GM10847 (cell line): ENCODE results near the gene FBLN7.

ENCODE experiments used
- POLR2A ChIP-seq: IDR thresholded peaks from 2 replicates; pipeline ENCODE4 v1.6.1; 2011; ENCODE audit not compliant: insufficient read length; ENCODE audit errors: extremely low read depth

The FBLN7 gene

DNA sequence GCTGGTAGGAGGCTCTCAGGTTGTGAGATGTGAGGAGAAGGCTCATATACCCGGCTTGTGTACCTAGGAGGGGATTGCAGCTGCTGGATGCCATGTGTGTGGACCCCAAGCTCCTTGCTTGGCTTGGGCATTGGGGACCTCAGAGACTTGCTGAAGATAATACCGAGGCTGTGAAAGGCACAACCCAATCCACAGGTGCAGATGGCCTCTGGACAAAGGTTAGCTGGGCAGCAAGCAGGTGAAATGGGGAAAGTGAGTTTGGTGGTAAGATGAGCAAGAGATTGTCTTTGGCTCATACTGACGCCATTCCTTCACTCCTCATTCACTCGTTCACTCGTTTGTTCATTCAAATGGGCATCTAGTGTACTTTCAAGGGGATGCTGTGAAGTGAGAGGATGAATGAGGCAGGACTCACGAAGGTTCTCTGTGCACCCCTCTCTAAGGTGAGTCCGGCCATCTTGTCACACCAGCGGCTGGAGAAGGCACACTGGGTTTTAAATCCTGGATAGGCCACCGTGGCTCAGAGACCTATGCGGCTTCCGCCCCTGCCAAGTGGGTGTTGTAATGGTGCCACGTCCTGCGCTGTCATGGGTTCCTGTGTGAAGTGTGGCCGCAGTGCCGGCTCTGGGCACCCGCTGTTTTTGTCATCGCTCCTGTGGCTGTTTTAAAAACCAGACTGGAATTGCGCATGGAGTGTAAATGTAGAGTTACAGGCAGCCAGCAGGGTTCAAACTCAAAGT is 13.7 kb downstream of the FBLN7 start:
- TF ChIP-seq POLR2A, result no peak

DNA sequence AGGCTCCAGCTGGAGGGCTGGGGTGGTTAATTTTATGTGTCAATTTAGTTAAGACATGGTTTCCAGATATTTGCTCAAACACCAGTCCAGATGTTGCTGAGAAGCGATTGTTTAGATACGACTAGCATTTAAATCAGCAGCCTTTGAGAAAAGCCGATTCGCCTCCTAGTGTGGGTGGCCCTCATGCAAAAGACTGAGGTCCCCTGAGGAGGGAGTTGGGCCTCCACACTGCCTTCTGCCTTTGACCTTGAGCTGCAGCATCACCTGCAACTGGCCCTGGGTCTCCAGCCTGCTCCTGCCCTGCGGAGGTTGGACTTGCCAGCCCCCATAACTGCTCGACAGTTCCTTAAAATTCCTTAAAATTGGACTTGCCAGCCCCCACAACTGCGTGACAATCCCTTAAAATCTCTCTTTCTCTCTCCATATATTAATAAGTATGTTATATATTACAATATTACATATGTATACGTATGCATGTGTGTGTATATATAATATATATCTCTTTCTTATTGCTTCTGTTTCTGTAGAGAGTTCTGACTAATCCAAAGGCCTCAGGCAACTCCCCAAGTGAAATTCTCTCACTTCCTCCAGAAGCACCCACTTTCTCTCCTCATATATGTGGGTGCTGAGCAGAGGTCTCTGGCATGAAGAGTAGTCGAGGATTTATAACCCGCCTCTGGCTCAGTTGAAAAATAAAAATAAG is 14.4 kb downstream of the FBLN7 start:
- TF ChIP-seq POLR2A, result no peak

DNA sequence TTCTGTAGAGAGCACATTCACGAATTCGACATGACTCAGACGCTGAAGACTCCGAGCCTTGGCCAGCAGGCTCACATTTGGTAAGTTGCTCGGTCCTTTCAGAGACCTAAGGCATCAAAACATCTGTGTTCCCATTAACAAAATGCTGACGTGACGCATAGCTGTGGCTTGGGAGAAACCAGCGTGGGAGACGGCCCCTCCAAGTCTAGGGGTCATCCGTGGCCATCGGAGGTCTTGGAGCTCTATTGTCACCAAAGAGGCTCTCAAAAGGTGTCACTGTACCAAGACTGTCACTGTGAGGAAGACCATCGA is 14.9 kb downstream of the FBLN7 start:
- TF ChIP-seq POLR2A, result no peak

DNA sequence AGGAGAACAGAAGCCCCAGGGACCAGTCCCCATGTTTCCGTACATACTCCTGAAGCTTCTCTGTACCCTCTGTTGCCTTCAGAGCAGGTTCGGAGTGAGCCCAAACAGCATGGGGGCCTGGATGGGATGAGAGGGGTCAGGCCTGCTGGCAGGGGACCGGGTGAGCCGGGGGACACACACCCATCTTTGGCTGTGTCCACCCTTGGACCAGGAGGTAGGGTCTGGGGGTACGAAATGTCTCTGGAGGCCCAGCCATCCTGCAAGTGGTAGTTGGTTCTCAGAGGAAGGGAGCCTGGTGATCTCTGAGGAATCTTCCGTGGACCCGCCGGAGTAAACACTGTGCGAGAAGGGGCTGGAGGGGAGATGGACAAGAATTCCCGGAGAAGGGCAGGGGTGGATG is 15.3 kb downstream of the FBLN7 start:
- TF ChIP-seq POLR2A, result no peak

DNA sequence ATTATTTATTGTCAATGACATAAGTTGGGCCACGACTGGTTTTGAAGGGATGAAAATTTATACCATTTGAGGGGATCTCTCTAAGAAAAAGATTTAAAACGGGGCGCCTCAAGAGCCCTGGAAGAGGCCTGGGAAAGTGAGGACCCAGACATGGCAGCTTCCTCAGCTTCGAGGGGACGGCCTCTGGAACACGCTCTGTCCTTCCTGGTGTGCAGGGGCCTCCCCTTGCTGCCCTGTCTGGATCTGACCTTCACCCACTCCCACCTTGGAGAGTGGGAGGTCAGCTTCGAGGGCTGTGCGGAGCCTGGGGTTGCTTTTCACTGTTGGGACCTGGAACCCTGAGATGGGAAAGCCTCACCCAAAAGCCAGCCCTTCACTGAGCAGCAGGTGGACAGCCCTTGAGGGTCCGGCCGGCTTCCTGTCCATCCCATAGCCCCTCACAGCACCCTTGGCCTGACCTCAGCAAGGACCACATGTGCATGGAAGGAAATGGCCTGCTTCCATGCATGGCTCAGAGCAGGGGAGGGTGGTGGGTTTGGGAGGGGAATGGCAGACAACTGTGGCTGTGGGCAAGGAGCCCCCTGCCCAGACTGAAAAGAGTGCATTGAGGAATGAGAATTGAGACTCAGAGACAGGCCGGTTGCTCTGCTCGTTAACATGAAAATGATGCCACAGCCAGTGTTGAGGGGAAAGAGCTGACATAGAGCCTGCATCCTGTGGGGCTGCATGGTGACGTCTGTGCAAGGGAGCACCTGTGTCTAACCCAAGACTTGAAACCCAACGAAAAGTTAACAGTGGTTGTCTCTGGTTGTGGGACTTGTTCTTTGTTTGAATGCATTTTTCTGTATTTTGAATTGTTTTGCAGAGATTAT is 16.3 kb downstream of the FBLN7 start:
- no peak for TF ChIP-seq POLR2A

DNA sequence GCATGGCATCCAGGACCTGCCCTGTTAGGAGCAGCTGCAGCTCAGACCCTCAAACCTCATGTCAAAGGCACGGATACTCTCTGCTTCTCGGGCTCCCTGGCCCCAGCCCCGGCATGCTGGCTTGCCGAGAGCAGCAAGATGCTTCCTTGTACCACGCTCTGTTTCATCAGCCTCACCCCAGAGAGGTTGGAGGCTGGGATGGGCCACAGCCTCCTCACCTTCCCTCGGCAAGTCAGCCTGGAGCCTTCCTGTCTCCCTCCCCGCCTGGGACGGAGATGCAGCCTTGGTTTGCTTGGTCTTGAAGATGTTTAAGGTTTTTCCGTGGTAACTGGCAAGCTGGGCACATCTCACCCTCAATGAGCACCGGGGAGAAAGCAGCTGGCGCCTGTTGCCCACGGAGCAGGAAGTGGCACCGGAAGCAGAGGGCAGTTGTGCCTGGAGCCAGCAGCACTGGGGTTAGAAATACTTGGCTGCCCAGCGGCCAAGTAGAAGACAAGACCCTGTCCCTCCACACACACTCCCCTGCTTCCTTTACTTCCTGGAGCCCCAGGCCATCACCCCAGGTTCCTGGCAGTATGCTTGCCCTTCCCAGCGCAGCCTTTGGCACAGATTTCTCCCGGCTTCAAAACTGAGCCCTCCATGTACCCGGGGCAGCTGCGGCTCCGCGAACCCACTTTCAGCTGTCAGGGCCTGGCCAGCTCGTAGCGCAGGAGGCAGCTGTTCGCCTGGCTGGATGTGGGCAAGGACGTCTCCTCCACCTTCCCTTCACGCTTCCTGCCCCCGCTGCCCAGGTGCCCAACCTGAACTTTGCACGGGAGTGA is 17.4 kb downstream of the FBLN7 start:
- TF ChIP-seq POLR2A, result no peak

DNA sequence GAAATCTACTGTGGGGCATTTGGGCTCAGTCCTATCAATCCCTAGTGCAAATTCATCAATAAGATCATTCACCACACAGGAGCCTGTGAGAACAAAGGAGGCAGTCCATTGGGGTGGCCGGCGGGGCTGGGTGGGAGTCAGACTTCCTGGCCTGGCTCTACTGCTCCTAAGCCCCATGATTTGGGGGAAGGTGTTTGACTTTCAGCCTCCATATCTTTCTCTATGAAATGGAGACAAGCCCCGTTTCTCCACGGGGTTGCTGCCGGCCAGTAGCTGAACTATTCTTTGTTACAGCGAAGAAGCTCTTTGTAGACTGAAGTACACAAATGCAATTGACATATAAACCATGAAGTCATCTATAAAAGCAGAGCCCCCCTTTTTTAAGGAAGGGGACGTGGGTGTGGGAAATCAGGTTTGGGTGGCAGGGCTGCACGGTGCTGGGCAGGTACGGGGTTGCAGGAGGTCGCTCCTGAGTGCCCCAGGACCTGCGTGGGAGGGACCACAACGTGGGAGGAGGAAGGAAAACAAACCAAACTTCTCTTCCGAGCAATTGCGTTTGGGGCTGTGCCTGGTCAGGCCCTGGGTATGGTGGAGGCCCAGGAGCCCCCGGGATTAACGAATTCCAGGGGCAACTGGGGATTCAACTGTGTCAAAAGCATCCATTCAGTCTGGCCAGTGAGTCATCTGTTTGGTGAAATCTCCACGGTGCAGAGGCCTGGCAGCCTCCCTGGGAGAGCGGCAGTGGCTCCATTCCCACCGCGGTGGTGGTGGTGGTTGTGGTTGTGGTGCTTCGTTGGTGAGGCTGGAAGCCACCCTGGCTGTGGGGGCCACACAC is 18.2 kb downstream of the FBLN7 start:
- TF ChIP-seq POLR2A, result no peak

DNA sequence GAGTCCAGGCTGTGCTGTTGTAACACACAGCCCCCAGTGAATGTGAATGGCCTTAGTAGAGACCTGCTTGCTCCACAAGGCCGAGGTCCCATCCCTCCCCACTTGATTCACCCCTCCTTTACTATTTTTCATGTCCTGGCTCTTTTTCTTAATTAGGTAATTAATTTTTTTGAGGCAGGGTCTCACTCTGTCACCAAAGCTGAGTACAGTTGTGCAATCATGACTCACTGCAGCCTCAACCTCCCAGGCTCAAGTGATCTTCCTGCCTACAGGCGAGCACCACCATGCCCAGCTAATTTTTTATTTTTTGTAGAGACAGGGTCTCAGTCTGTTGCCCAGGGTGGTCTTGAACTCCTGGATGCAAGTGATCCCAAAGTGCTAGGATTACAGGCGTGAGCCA is 19.3 kb downstream of the FBLN7 start:
- TF ChIP-seq POLR2A, result no peak

DNA sequence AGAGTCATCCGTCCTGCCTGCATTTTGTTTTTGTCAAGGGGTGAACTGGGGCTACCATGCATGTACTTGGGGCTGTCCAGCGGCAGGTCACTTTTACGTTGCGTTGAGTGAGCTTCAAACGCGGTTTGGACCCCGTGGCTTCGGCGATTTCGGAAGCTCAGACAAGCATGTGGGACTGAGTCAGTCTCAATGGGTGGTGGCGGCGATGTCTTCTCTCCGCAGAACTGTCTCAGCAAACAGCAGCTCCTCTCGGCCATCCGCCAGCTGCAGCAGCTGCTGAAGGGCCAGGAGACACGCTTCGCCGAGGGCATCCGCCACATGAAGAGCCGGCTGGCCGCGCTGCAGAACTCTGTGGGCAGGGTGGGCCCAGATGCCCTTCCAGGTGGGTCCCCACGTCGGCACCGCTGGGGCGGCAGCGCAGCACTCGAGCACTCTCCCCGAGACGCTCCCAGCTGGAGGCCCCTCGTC is 21.3 kb downstream of the FBLN7 start:
- TF ChIP-seq POLR2A, result no peak

DNA sequence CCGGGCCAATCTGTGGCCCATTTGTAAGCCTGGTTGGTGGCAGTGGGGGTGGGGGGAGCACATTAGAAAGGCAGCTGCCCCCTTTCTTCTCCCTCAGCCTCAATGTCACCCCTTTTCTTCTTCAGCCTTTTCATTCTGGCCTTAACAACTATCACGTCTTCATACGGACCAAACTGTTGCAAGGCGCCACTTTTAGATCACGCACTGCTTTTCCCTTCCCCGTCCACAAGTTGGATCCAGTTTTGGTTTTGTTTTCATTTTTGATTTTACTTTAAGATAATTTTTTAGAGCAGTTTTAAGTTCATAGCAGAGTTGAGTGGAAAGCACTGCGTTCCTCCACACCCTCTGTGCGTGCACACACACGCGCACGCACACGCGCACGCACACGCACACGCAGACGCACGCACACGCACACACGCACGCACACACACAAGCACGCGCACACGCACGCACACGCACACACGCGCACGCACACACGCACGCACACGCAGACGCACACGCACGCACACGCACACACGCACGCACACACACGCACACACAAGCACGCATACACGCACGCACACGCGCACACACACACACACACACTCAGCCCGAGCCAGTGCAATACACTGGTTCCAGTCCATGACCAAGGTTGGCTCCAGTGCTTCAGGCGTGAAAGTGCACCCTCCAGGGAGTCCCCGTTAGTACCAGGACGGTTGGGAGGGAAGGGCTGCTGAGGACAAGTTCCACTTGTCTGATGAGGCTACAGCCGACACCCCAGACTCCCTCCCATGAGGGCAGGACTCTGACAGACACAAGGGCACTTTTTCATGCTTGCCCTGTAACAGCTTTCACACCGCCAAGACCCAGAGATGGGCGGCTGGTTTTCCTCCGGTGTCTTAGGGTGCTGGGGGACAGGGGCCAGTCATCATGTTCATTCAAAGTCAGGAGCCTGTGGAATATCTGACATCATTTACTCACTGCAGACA is 22.4 kb downstream of the FBLN7 start:
- no peak for TF ChIP-seq POLR2A

DNA sequence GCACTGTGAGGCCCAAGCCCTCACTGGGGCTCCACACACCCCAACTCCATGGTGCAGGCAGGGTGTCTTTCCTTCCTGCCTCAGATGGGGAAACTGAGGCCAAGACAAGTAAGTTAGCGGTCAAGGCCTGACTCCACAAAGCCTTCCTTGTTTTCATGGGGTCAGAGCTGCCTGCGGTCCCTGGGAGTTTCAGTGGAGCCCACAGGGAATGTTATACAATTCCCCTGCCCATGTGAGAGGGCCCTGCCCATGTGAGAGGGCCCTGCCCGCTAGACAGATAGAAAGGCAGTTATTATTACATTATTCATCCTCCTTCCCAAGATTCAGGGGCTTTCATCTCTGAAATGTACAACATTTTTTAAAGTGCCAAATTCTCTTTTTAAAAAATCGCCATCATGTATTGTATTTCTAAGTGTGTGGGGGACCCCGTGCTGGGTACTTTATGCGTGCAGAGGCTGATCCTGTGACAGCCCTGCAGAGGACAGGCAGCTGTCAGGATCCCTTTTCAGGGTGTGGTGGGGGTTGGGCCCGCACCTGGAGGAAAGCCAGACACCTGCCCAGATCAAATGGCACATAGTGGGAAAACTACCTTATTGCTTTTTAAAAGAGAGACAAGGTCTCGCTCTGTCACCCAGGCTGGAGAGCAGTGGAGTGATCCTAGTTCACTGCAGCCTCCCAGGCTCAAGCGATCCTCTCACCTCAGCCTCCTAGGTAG is 23.4 kb downstream of the FBLN7 start:
- TF ChIP-seq POLR2A, result no peak

DNA sequence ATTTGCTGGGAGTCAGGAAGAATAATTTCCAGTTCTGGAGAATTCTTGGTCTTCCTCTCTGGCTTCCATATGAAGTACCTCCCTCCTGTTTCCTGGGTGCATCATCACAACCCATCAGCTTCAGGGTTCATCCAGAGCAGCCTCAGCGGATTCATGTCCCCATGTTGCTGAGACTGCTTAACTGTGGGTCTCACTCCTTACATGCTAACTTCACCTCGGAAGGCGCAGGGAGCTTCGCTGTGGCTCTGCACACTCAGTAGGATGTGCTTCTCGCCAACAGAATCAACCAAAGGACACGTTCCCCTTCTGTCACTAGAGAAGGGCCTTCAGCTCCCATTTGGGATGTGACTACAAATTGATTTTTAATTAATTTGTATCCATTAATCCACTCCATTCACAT is 24.2 kb downstream of the FBLN7 start:
- TF ChIP-seq POLR2A, result no peak
